ENCODE results near the gene TINAGL1.
A peak's percentile ranks its signal among the peaks of the same experiment; 100 is the strongest.

TINAGL1 gene, protein sequence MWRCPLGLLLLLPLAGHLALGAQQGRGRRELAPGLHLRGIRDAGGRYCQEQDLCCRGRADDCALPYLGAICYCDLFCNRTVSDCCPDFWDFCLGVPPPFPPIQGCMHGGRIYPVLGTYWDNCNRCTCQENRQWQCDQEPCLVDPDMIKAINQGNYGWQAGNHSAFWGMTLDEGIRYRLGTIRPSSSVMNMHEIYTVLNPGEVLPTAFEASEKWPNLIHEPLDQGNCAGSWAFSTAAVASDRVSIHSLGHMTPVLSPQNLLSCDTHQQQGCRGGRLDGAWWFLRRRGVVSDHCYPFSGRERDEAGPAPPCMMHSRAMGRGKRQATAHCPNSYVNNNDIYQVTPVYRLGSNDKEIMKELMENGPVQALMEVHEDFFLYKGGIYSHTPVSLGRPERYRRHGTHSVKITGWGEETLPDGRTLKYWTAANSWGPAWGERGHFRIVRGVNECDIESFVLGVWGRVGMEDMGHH

DNA sequence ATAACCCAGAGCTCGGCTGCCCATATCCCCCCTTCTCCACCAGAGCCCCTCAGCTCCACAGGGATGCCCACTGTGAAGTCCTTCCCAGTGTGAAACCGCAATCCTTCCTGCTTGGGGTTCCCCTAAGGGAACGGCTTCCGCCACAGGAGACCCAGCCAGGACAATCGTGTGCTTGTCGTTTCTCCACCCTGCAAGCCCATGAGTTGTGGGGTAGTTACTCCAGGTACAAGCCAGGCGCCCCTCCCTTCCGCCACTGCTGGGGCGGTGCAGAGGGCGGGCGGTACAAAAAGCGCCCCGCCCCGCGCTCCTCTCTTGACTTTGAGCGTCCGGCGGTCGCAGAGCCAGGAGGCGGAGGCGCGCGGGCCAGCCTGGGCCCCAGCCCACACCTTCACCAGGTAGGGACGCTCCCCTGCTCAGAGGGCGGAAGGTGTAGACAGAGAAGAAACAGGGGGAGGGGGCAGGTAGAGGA lies at the start of gene TINAGL1:
TSS of gene TINAGL1 (plus strand) at position 315 of the 469 bp plus-strand sequence. CDS start 634 bp downstream, outside the sequence.
- DNase-seq (ENCODE audit: low read depth in 2 of 2), result no peak

DNA sequence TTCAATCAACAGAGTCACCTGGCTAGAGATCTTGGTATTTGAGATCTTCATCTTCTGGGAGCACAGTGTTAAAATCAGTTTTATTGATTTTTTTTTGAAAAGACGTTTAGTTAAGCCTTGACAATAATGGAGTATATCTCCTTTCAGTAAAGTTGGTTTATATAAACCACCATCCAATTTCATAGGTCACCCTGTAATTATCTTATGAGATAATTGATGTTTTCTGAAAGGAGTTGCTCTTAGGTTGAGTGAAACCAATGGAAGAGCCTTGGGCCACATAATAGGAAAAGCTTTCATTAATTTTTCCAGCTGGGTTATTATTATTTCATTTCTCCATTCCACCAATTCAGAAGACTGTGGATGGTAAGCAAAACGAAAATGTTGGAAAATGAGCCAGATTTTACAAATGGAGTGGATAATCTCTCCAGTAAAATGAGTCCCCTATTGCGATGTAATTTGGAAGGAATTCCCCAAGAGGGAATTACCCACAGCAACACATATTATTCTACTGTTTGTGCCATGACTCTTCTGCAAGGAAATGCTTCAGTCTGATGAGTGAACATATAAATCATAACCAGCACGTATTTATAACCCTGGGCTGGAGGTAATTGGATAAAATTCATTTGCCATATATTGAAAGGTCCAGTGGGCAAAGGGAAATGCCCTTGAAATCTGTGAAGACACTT lies 46.2 kb upstream of the TINAGL1 start:
- no peak for DNase-seq (ENCODE audit: low read depth in 2 of 2)

DNA sequence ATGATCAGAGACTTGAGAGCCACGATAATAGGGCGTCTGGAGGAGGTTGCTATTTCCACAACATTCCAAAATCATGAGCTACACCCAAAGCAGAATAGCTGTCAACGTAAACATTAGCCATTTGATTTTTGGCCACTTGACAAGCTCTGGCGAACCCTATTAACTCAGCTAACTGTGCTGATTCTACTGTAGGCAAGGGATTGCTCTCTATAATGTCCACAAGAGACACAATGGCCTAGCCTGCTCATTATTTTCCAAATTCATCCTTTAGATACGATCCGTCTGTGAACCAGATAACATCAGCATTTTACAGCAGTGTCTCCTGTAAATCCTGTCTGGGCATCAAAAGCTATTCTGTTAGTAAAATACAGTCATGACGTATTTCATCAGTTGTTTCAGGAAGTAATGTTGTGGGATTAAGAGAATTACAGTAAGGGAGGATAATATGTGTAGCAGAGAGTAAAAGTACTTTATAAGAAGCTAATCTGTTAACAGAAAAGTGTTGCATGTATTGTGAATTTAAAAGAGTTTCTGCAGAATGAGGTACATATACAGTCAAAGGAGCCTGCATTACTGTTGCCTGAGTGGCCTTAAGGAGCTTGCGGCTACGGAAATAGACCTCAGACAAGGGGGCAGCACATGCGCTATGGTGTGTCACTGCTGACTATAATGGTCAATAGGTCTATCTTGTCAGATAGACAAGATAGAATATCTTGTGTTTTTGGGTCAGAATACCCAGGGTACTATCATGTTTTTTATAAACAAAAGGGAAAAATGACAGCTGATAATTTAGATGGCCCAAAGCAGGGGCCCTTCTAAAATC lies 44.9 kb upstream of the TINAGL1 start:
- no peak for DNase-seq (ENCODE audit: low read depth in 2 of 2)

DNA sequence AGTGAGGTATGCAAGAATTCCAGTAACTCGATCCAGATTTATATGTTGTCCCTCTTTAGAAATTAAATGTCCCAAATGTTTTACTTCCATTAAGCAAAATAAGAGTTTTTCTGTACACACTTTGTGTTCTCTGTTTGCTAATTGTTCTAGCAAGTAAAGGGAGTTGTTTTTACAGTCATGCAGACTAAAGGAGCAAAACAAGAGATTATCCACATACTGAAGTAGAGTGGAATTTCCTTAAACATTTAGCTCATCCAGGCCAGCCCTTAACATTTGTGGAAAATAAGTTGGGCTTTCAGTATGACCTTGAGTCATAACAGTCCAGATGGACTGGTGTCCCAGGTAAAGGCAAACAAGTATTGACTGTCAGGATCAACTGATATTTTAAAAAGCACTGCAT lies 44.1 kb upstream of the TINAGL1 start:
- no peak for DNase-seq (ENCODE audit: low read depth in 2 of 2)

DNA sequence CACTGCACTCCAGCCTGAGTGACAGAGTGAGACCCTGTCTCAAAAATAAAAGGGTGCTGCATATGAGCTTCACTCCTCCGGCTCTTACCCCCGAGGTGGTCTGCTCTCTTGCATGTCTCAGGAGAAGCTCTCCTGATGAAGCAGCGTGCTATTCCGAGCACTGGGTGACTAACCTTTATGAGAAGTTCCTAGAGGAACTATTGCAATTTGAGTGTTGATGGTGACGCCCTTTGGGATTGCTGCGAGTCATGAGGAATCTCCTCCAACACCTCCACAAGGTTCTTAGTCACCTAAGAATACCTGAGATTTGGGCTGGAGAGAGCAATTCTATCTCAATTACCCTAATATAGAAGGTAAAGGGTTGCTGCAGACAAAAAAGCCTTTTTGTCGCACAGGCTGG lies 40.8 kb upstream of the TINAGL1 start:
- DNase-seq (ENCODE audit: low read depth in 2 of 2), result no peak

DNA sequence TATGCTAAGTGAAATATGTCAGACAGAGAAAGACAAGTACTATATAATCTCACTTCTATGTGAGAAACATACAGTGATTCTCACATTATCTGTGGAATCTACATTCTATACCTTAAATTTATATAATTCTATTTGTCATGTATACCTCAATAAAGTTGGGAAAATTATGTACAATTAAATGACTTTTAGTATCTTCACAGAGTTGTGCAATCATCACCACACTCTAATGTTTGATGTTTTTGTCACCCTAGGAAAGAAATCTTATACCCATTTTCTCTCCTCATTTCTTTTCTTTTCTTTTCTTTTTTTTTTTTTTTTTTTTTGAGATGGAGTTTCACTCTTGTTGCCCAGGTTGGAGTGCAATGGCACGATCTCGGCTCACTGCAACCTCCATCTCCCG lies 37.0 kb upstream of the TINAGL1 start:
- no peak for DNase-seq (ENCODE audit: low read depth in 2 of 2)

DNA sequence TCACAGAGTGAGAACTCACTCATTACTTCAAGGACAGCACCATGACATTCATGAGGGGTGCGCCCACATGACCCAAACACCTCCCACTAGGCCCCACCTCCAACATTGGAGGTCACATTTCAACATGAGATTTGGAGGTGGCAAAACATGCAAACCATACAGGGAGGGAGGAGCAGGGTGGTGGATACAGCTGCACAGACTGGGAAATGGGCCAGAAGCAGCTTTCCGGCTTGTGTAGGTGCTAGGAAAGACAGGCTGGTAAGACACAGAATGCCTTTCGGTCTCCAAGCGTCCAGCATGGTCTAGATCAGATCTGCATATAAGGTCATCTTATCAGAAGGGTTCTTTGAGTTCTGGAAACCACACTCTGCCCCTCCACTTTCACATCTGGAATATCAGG lies 35.1 kb upstream of the TINAGL1 start:
- DNase-seq (ENCODE audit: low read depth in 2 of 2), result no peak

DNA sequence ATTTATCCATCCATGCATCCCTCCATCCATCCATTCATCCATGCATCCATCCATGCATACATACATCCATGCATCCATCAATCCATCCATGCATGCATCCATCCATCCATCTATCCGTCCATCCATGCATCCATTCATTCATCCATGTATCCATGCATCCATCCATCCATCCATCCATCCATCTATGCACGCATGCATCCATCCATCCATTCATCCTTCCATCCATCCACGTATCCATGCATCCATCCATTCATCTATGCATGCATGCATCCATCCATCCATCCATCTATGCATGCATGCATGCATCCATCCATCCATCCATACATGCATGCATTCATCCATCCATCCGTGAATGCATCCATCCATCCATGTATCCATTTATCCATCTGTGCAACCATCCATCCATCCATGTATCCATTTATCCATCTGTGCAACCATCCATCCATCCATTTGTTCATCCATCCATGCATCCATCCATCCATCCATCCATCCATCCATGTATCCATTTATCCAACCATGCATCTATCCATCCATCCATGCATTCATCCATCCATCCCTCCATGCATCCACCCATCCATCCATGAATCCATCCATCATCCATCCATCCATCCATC lies 30.3 kb upstream of the TINAGL1 start:
- DNase-seq (ENCODE audit: low read depth in 2 of 2), result no peak

DNA sequence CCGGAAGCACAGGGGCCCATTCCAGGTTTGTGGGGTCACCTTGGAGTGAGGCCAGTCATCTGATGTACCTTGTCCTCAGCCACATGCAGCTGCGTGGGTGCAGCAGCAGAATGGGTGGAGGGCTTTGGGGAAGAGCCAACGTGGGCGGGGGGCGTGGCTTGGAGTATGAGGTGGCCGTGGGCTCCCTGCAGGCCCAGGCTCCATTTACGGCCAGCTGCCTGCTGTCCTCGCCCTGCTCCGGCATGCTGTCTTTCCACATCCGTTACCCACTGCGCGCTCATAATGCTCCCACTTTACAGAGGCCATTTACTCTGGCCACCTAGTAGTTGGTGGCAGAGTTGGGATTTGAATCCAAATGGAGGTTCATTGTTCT lies 27.8 kb upstream of the TINAGL1 start:
- no peak for DNase-seq (ENCODE audit: low read depth in 2 of 2)

DNA sequence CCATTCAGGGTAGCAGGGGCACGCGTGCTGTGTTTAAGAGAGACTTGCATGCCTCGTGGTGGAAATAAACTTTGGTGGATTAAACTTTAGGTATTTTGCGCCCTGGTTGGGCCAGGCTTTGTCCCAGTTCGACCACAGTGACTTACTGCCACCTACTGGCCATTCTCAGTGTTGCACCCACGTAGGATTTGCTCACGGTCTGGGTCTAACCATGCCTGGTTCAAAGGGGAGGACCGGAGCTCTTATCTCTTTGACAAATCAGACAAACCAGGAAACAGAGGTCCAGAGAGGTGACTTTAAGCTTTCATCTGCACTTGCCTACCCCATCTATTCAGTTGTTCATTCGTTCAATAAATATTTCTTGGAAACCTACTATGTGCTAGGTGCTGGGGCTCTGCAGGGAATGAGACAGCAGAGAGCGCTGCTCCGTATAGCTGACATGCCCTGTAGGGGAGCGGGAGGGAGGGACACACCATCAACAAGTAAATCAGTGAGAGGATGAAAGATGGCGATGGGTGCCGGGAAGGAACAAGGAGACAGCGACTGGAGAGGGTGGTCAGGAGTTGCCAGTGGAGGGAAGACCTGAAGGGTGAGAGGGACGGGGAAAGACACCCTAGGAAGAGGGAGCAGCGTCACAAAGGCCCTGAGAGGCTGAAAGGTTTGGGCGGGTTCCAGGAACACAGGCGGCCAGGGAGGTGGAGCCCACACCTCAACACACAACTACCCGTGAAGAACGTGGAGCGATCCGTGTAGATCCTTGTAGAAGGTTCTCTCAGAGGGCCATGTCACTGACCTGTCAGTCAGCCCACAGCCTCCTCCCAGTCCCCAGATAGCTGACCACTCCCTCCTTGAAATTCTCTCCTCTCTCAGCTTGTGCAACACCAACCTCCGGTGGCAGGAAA lies 27.2 kb upstream of the TINAGL1 start:
- DNase-seq (ENCODE audit: low read depth in 2 of 2), result peak; percentile 59 to 69

DNA sequence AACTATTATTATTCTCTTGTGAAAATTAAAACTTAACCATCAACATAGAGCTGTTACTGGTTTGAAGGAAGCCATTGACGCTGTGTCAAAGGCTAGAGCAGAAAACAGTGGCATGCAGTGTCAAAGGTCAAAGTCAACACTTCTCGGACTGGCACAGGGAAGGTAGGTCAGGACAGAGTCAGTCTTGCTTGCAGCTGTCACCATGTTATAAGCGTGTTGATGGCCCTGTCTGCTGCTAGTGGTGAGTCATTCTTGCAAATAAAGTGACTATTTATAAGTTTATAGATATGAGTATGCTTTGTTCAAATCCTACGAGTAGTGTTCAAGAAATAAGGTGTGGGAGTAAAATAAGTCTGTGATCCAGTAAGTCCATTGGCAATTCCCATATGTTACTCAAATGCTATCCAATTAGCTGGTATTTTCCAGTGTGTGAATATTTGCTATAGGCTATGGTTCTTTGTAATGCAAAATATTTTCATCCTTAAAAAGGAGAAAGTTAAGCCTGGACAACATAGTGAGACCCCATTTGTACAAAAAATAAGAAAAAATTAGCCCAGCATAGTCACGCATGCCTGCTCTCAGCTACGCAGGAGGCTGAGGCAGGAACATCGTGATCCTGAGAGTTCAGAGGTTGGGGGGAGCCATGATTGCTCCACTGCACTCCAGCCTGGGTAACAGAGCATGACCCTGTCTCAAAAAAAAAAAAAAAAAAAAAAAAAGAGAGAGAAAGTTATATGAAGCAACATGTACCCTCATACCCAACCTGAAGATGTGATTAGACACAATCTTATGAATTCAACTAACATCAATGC lies 26.3 kb upstream of the TINAGL1 start:
- DNase-seq (ENCODE audit: low read depth in 2 of 2), result no peak

DNA sequence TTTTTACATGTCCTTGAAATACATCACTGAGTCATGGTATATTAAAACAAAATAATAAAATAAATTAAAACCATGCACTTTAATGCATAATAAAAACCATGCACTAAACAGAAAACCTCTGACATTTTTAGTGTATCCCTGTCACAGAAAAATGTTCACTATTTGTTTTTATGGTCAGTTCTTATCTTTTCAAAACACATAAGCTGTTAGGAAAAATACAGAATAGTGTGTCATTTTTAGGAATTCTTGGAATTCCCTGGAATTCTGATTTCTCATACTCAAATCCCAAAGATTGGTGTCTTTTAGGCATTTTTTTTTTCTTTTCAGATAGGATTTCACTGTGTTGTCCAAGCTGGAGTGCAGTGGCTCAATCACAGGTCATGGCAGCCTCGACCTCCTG lies 25.1 kb upstream of the TINAGL1 start:
- no peak for DNase-seq (ENCODE audit: low read depth in 2 of 2)

DNA sequence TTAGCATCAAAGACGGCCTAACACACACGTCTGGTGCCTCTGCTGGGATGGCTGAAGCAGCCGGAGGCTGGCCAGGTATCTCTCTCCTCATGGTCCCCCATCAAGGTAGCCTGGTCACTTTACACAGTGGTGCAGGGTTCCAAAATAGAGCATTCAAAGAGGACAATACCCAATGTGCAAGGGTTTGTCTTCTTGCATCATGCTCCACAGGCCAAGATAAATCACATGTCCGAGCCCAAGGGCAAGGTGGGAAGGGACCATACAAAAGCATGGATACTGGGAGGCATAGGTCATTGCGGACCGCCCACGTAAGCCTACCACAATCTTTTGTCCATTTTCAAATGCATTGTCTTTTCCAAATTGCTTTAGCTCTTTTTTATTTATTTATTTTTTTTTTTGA lies 23.8 kb upstream of the TINAGL1 start:
- DNase-seq (ENCODE audit: low read depth in 2 of 2), result no peak

DNA sequence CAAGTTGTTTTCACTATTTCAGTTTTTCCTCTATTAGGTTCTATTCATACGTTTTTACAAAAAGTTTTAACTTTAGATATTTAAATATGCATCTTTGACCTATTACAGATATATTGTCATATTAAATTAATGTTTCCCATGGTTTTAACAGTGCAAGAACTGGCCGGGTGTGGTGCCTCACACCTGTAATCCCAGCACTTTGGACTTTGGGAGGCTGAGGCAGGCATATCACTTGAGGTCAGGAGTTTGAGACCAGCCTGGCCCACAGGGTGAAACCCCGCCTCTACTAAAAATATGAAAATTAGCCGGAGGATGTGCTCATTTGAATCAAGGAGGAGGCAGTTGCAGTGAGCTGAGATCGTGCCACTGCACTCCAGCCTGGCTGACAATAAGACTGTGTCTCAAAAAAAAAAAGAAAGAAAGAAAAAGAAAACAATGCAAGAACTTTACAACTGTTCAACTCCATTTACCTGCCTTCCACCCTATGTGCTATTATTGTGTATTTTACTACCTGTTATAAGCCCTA lies 19.8 kb upstream of the TINAGL1 start:
- no peak for DNase-seq (ENCODE audit: low read depth in 2 of 2)

DNA sequence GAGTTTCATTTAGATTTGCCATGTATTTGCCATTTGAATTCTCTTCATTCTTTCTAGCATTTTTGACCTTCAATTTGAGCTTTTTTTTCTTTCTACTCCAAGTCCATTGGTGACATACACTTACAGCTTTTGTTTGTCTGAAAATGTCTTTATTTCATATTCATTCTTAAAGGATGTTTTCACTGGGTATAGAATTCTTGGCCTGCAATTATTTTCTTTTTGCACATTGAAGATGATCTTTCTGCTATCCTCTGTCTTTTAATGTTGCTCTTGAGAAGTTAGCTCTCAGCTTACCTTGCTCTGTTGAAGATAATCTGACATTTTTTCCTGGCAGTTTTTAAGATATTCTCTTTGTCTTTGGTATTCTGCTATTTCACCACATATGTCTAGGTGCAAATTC lies 16.6 kb upstream of the TINAGL1 start:
- no peak for DNase-seq (ENCODE audit: low read depth in 2 of 2)

DNA sequence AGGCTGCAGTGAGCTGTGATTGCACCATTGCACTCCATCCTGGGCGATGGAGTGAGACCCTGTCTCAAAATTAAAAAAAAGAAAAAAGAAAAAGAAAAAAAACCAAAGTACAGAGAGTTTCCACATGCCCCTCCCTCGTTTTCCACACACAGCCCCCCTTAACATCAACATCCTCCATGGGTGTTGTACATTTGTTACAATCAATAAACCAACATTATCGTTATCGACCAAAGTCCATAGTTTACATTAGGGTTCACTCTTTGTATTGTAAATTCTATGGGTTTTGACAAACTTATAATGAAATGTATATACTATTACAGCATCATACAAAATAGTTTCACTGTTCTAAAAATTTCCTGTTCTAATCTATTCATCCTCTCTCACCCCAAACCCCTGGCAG lies 15.9 kb upstream of the TINAGL1 start:
- no peak for DNase-seq (ENCODE audit: low read depth in 2 of 2)

DNA sequence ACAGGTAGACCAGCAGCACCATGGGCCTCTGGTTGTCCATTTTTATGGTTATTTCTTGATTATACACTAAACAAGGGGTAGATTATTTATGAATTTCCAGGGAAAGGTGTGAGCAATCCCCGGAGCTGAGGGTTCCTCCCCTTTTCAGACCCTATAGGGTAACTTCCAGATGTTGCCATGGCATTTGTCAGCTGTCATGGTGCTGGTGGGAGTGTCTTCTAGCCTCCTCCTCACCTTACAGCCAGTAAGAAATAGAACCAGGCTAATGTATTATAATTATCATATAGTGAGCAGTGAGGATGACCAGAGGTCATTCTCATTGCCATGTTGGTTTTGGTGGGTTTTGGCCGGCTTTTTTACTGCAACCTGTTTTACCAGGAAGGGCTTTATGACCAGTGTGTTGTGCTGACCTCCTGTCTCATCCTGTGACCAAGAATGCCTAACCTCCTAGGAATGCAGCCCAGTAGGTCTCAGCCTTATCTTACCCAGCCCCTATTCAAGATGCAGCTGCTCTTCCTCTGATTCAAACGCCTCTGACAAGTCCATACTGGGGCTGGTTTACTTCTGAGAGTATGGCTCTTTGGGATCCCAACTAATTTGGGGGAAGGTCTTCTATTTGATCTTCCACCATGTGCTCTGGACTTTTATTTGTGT lies 13.5 kb upstream of the TINAGL1 start:
- no peak for DNase-seq (ENCODE audit: low read depth in 2 of 2)

DNA sequence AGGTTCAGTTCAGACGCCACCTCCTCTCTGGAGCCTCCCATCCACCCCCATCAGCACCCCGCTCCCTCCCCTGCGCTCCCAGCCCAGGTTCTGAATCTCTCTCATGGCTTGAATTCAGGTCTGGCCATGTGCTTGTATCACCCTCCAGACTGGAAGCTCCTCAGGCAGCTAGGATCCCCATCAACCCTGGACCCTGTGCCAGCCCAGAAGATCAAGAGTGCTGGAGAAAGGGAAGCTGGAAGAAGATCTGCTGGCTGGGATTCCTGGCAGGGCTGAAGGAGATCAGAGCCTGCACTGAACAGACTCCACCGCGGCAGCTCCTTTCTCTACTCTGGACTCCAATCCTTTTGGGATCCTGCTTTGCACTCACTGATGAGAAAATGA lies 11.7 kb upstream of the TINAGL1 start:
- DNase-seq (ENCODE audit: low read depth in 2 of 2), result no peak

DNA sequence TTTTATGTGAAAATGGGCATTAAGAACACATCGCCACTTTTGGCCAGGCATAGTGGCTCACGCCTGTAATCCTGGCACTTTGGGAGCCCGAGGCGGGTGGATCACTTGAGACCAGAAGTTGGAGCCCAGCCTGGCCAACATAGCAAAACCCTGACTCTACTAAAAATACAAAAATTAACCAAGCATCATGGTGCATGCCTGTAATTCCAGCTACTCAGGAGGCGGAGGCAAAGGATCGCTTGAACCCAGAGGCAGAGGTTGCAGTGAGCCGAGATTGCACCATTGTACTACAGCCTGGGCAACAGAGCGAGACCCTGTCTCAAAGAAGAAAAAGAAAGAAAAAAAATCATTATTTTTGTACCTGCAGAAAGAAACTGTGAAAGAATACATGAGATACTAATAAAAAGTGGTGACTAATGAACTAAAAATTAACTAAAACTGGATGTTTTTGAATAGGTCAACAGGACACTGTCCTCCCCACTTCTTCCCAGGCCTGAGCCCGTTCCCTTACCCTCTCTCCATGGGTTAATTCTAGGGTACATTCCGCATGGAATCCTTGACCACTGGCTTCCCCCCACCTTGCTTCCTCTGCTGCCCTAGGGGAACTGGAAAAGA lies 8.3 kb upstream of the TINAGL1 start:
- no peak for DNase-seq (ENCODE audit: low read depth in 2 of 2)

All from stimulated activated CD8-positive, alpha-beta memory T cell treated with anti-CD3 and anti-CD28 coated beads, Interleukin-2, amount 100 ng/mL, for 1 hour (primary cell).